Measurements from ENCODE around the gene CAMK2D.

- no peak for TF ChIP-seq CTCF (conservative IDR thresholded peaks at IDR 0.05; ENCODE audit: low read length)
- TF ChIP-seq EZH2phosphoT487 (IDR thresholded peaks at IDR 0.05; ENCODE audit: borderline replicate concordance, low read depth, low read length): no peak
Observed at GRCh38 chr4:113513382-113513781, 248.2 kb downstream of the CAMK2D start.

All from OCI-LY7 (cell line).